GM23248 (cell line): ENCODE measurements around the gene PDIK1L.

ENCODE experiments used
- EZH2 ChIP-seq: fragments of 200-600 bp; sonication (generic); IDR thresholded peaks from 2 replicates; pipeline ENCODE4 v1.6.1; 2018; ENCODE audit warnings: antibody characterized with exemption, mild to moderate bottlenecking; ENCODE audit not compliant: insufficient read depth, poor library complexity, severe bottlenecking
- EZH2phosphoT487 ChIP-seq: fragments of 200-600 bp; sonication (generic); IDR thresholded peaks from 2 replicates; pipeline ENCODE4 v1.6.1; 2018; ENCODE audit warnings: antibody characterized with exemption, moderate library complexity, mild to moderate bottlenecking, low read depth; ENCODE audit not compliant: insufficient read depth

DNA sequence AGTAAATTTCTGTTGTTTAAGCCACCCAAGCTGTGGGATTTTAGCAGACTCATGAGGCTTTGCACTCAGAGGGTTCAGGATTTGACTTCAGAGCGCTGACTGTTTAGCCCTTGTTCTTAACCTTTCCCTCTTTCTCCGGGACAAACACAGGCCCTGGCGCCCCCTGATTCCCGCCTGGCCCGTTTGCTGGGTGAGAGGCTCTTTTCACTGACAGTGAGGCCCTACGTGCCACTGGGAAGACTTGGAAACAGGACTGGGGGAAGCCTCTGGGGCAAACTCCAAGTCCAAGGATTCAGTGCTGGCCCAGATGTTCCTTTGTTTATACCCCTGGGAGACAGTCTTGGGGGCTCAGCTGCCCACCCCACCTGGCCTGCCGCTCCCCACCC lies 32.5 kb upstream of the PDIK1L start:
- no peak for TF ChIP-seq EZH2phosphoT487
- TF ChIP-seq EZH2 = no peak
